GM18951 (cell line): ENCODE results near the gene VWC2L.

Experiments used
- POLR2A ChIP-seq: IDR thresholded peaks from 4 replicates; pipeline ENCODE4 v1.6.1; 2011; ENCODE audit warnings: mild to moderate bottlenecking; ENCODE audit not compliant: insufficient read length, insufficient read depth; ENCODE audit errors: extremely low read depth
- in situ Hi-C: fragments of 300-500 bp; cut with MboI; formaldehyde crosslinking; loops from one replicate; pipeline ENCODE4 v1.12.0; 2022; ENCODE audit warnings: low sequenced_read_pairs, mixed read lengths, inconsistent platforms; ENCODE audit not compliant: unreplicated experiment

Gene VWC2L

DNA sequence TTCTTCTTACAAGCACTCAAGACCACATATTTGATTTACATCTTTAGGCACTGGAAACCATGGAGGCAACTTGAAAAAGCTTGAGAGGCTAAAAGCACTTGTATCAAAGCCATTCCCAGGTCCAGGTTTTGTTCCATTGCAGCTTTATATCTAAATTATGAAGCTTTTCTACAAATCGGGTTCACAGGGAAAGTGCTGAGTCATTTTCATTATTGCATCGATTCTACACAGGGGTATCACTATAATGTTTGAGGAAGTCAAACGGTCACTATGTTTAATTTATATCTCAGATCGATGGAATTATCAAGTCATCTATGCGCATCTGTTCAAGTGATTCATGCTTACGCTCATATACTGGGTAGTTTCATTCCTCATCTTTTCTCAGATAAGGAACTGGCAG is 118.7 kb downstream of the VWC2L start:
- in situ Hi-C loops = no loop called here
- no peak for TF ChIP-seq POLR2A

DNA sequence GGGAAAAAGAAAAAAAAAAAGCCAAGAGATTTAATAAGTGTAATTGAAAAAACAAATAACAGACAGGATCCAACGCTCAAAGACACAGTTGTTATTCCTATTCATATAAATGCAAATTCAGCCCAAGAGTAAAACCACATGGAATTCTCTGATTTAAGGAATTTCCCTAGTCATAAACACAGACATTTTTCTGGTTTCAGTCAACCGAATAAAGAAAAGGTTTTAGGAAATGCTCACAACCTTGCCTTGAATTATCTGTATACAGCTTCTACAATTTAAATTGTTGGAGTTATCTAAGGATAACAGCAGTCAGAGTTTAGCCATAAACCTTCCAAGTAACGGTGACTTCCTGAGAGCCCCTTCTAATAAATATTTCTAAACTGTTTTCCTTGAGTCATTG is 122.7 kb downstream of the VWC2L start:
- in situ Hi-C loops = no loop called here
- no peak for TF ChIP-seq POLR2A

DNA sequence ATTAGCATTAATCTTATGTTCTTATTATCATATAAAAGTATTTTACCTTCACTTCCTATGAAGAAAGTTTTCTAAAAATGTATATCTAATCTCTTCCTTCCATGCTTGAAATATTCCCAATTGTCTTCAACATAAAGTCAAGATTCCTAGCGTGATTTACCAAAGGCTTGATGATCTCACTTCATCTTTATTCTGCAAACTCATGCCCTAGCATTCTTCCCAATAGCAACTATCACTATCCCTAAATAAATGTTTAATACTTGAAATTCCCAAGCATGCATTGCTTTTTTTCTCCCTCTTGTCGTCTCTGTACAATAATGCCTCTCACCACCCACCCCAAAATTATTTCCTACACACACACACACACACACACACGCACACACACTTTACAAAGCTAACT is 125.8 kb downstream of the VWC2L start:
- in situ Hi-C loops = no loop called here
- TF ChIP-seq POLR2A = no peak

DNA sequence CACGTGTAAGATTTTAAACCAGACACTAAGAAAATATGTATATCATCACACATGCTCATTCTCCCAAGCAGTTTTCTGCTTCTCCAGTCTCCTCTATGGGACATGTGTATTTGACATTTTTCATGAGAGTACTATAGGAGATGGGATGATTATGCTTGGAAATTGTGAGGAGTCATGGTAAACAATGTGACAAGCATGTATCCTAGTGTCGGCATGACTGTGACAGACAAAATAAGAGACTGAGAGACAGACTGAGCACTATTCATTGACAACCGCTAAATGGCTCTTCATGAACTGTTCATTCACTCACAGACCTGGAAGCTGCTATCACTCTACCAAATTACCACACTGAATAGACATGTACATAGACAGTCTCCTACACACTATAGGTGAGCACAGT is 127.1 kb downstream of the VWC2L start:
- in situ Hi-C loops = no loop called here

DNA sequence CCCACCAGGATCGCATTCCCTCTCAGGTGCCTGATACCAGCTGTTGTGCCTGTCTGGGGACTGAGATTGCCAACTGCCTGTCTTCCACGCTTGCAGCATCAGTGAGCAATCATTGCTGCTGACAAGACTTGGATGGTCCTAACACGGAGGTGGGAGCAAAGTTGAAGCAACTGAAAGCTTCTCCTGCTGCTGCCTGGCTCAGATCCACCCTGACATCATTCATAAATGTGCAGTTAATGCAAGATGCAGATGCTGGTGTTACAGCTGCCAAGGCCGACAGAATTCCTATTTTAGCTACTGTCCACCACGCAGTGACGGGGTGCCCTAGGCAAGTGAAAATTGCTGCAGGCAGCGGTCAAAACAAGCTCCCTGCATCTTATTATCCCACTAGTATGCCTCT is 131.4 kb downstream of the VWC2L start:
- TF ChIP-seq POLR2A = no peak
- in situ Hi-C loops = no loop called here

More for the DNA sequence above, 127.1 kb downstream of the VWC2L start:
- no peak for TF ChIP-seq POLR2A

DNA sequence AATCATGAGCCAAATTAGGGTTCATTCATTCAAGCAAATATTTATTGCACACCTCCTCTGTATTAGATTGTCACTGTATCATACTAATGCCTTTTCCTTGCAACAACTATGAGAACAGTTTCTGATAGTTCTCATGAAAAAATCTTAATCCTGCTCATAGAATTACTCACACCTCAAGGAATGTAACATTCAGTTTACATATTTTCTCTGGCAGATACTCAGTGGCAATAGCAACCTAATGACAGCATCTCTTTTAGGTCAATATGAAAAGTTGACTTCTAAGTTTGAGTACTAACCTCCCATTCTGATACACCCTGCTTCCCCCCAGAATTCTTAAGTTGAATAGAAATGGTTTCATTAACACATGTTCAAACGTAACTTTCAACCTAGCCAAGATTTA is 132.0 kb downstream of the VWC2L start:
- in situ Hi-C loops = no loop called here
- no peak for TF ChIP-seq POLR2A

DNA sequence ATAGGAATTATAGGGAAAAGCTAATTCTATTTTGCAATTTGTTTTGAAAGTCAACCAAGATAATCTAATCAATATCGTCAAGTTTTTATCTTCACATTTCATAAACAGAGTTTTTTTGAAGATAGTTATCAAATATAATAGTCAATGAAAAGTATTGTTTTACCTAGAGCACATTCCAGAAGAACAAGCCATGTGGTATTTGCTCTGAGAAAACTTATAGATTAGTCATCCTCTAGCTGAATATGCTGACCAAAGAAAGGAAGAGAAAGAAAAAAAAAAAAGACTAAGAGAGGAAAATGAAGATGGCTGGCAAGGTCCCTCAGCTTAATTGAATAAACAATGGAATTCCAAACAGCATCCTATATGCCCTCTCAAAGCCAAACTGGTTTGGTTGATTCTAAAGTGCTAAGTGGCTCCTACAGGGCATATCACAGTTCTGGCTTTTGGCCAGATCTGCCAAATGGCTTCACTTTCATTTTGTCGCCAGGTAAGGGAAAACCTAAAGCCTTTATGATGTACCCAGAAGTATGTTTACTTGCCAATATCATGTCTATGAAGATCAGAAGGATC is 132.6 kb downstream of the VWC2L start:
- TF ChIP-seq POLR2A = no peak
- in situ Hi-C loops = no loop called here

DNA sequence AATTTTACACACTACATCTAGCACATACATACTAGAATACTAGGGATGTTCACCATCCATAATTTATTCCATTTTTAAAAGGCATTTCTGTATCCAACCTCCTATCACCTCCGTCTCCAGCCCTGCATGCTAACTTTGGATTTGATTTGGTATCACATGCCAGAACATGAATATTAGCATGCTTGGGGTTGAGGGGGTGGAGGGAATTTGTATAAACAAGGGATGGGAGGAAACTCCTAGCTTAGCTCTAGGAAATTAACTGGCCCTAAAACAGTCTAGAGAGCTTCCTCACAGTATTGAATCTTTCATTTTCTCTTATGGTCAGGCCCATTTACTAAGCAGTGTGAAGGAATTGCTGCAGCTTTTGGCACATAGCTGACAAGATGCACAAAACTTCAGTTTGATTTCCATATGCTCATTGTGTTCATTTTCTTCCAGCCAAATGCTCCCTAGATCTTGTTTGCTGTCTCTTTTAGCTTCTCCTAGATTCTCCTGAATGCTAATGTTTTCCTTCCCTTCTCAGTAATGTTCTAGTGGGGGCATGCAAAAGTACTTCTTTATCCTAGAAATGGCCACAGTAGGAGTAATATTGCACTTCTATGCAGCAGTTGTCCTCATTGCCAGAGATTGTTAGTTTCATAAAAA is 135.2 kb downstream of the VWC2L start:
- in situ Hi-C loops = no loop called here
- TF ChIP-seq POLR2A = no peak

DNA sequence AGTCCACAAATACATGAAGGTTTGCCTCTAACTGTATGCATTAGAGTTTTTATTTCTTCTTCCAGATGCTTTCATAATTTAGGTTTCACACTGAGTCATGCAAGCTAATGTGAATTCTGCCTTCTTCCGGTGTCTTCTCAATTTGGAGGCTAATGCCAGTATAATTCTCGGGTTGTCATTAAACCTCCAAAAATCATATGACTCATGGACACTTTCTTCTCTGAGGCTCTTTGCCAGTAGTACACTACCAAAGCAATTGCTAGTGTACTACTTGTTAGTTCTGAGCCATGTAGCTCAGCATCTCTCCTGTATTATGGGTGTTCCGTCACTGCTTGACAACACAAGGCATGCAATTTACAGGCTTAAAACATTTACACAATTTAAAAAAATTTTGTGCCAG is 137.1 kb downstream of the VWC2L start:
- no peak for TF ChIP-seq POLR2A
- in situ Hi-C loops = no loop called here

DNA sequence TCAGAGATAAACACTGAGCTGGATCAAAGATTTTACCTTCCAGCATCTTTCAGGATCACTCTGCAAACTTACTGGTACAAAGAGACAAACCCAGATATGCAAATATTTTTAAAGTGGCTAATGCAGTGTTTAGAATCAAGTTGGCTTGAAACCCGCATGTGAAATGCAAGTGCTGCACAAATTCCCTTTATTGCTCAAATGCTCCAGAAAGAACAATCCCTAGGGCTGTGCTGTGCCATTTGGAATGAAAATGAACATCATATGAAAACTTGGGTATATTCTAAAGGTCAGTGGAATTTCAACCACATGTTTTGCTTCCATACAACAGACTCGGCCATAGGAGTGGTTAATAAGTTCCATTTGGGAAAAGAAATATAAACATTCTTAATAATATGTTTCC is 139.1 kb downstream of the VWC2L start:
- TF ChIP-seq POLR2A = no peak
- in situ Hi-C loops = no loop called here

DNA sequence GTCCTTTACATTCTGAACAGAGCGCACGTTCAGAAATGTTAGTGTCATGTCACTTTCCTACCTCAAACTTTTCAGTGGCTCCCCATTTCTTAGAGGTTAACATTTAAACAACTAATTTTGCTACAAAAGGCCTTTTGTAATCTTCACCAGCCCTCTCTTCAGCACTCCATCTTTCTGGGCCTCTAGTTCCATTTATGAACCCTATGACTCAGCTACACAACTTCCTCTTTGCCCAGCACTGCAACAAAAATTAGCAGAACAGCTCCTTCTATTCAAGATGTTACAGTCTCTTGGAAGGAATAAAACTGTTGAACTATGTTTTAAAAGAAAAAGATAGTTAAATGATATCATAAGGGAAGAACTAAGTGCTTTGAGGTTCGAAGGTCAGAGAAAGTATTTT is 139.9 kb downstream of the VWC2L start:
- in situ Hi-C loops = no loop called here
- TF ChIP-seq POLR2A = no peak

DNA sequence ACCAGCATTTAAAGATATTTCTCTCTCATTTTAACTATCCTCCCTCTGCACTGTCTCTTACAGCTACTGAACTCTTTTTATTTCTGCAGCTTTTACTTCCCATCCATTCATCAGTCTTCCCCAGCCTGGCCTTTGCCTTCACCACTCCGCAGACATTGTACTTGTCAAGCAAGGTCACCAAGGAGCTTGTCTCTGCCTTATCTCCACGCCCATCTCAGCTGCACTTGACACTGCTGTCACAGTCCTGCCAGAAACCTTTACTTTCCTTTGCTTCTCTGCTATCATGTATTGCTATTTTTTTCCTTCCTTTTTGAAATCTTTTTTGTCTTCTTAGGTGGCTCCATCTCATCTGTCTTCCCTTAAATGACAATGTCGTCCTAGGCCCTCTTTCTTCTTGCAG is 147.0 kb downstream of the VWC2L start:
- no peak for TF ChIP-seq POLR2A
- in situ Hi-C loops = no loop called here

DNA sequence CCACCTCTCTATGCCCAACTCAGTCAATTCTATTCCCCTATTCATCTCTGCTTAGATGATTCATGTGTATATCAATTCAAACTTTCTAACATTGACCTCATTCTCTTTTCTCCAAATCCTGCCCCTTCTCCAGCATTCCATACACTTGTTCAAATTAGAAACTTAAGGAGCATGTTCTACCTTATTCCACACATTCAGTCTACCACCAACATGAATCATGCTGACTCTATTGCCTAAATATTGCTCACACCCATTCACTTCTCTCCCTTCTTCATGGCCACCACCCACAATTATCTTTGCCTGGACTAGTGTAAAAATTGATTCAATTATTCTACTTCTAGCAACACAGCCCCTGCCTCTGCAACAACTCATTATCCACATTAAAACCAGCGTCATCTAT is 147.5 kb downstream of the VWC2L start:
- TF ChIP-seq POLR2A = no peak
- in situ Hi-C loops = no loop called here

DNA sequence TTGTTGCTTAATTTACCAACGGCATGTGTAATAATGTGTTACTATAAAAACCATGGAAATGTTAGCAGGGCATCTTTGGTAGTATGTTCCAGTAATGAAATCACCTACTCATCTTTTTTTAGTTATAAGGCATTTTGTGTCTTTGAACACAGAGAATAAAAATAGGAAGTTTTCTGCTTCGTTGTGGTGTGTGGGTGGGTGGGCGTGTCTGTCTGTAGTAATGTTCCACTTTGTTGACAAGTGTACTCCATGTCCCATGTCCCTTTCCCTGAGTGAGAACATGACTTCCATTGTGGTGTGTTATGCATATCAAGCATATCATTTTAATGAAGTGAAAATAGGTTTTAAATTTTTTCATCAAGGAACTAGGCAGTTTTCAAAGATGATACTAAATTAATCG is 149.3 kb downstream of the VWC2L start:
- in situ Hi-C loops = no loop called here
- no peak for TF ChIP-seq POLR2A
